ENCODE results near the gene SEC14L6.
A peak's percentile ranks its signal among the peaks of the same experiment; 100 is the strongest.

The SEC14L6 gene

DNA sequence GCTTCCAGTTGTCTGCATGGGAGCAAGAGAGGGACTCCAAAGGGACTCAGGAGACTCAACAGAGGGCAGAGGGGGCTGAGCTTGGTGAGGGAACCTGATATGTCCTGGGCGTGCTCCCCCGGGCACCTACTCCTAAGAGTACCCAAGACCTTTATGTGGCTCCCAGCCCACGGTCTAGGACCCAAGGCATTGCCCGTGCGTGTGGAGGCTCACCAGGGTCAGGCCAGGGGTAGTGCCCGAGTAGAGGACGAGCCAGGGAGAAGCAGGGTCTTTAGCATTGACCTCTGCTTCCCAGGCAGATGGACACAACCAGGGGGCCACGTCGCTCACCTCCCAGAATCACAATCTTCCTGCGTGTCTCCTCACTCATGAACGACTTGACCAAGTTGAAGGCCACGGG, 54.4 kb downstream of the SEC14L6 start:
- no peak for DNase-seq

DNA sequence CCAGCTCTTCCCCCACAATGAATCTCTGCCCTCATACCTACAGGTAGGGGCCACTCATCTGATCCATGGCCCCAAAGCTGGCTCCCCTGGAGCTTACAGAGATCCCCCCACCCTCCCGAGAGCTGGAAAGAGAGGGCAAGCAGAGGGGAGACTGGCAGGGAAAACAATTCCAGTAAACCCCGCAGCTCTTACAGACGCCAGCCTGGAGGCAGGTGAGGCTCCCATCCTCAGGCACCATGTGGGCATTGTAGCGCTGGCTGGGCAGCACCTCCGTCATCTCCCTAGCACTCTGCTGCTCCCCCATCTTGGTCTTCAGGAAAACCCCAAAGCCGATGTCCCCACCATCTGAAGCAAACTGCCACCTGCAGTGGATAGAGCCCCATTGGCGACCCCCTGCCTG, 55.2 kb downstream of the SEC14L6 start:
- DNase-seq = no peak

- DNase-seq = no peak
Measured at GRCh38 chr22:30490399-30490798, 56.1 kb downstream of the SEC14L6 start.

DNA sequence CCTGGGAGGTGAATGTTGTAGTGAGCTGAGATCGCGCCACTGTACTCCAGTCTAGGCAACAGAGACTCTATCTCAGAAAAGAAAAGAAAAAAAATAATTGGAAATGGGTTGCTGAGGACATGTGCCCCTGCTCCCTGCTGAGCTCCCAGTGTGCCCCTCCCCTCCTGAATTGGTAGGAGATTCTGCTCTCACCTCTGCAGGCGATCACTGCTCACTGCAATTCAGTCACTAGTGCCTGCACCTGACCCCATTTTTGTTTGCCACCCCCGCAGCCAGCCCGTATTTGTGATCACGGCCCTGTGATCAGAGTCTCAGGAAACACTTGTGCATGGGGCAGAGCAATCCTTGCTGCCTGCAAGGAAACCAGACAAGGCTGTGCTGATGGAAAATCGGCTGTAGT, 58.4 kb downstream of the SEC14L6 start:
- no peak for DNase-seq

DNA sequence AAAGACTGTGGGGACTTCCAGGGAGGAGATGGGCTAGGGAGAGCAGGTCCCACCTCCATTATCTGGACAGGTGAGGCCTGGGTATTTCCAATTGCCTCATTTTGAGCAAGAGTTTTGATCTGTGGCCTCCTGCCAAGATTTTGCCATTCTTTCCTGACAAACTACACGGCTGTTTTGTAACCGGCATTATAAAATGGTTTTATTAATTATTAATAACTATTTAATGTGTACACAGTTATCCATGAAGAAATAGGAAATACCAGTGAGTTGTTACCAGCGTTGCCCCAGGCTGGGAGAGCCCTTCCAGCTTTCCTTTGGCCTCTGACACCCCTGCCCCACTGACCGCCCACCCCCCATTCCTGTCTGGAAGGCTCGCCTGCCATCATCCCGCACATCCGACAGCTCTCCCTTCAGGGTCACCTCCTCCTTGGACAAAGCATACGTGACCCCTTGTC, 59.9 kb downstream of the SEC14L6 start:
- no peak for DNase-seq

DNA sequence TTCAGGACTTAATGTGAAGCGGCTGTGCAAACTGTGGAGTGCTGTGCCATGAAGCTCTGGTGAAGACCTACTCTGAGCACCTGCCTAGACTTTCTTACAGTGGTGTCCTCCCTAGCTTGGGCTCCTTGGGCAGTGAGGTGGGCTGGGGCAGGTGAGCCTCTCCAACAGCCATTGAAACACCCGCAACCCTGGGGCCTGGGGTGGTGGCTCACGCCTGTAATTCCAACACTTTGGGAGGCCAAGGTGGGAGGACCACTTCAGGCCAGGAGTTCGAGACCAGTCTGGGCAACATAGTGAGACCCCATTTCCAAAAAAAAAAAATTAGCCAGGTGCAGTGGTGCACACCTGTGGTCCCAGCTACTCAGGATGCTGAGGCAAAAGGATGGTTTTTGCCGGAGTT, 60.4 kb downstream of the SEC14L6 start:
- DNase-seq = no peak

DNA sequence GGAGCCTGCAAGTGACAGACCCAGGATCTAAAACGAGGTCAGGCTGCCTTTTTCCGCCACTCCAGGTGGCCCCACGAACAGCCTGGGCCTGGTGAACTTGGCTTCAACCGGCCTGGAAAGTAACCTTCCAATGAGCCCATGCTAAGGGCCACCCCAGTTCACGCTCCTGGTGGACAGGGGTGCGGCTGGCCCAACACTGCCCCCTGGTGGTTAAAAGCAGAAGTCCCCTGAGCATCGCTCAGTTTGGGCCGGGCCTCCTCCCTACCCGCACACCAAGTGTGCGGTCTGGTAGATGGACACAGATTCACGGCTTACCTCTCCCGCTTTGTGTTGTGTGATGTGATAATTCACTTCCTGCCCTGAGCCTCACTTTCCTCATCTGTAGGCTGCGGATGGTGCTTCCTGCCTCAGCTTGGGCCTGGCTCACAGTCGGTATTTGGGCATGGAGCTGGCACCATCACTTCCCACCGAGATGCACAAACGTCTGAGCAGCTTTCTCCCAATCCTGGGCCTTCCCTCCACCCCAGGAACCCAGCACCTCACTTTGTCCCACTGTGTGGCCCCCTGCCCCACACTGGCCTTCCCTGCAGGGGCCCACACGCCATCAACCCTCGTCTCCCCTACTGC, 61.1 kb downstream of the SEC14L6 start:
- DNase-seq = peak; percentile 72 to 87 (median 84)

- DNase-seq = no peak
Measured at GRCh38 chr22:30483169-30483568, 63.4 kb downstream of the SEC14L6 start.

GRCh38 chr22:30481711-30482110, 64.8 kb downstream of the SEC14L6 start:
- peak in 2 of 4 experiments; percentile 11 to 27 for DNase-seq

DNA sequence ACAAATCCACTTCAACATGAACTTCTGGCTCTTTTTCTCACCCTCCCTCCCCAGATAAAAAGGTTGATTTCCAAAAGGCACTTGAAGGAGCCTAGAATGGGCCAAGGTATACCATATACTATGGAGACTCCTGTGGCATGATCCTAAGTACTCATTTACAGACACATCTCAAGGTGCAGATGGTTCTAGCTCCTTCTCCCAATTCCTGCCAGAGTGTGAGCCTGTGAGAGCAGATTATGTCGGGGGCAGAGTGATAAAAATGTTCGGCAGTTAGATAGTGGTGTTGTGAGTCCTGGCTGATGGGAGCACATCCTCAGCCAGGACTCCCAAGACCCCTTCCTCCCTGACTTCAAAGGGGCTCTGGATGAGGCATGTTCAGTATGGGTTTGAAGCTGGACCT, 66.6 kb downstream of the SEC14L6 start:
- no peak for DNase-seq

GRCh38 chr22:30474683-30475424, 71.7 kb downstream of the SEC14L6 start:
- DNase-seq = no peak

- no peak for DNase-seq
Measured at GRCh38 chr22:30474121-30474520, 72.4 kb downstream of the SEC14L6 start.

- DNase-seq = no peak
Measured at GRCh38 chr22:30472994-30473720, 73.4 kb downstream of the SEC14L6 start.
